Ectodermal cell (in vitro differentiated cells): ENCODE measurements around the gene TBX10.

Experiments
- H3K27ac ChIP-seq: 2 replicates; pipeline ENCODE4 v1.7.0; 2013; ENCODE audit warnings: mild to moderate bottlenecking, low read depth, low read length; ENCODE audit not compliant: insufficient read depth, poor library complexity, severe bottlenecking
- H3K27me3 ChIP-seq: 2 replicates; pipeline ENCODE4 v1.7.0; 2013; ENCODE audit warnings: mild to moderate bottlenecking, low read length; ENCODE audit not compliant: insufficient read depth, control insufficient read depth, poor library complexity, severe bottlenecking
- H3K36me3 ChIP-seq: one replicate; pipeline ENCODE4 v1.7.0; 2013; ENCODE audit warnings: low read length; ENCODE audit not compliant: control insufficient read depth, insufficient read depth
- H3K4me1 ChIP-seq: one replicate; pipeline ENCODE4 v1.7.0; 2013; ENCODE audit warnings: low read length; ENCODE audit not compliant: control insufficient read depth, insufficient read depth
- H3K4me3 ChIP-seq: 2 replicates; pipeline ENCODE4 v1.7.0; 2013; ENCODE audit warnings: low read depth, low read length, control low read depth; ENCODE audit not compliant: insufficient read depth
- H3K9me3 ChIP-seq: 2 replicates; pipeline ENCODE4 v1.7.0; 2013; ENCODE audit warnings: mild to moderate bottlenecking, low read length, moderate library complexity; ENCODE audit not compliant: control insufficient read depth
- WGBS, 2 experiments: methylation state at CpG; one replicate each; pipeline ENCODE4 v1.1.7; 2013; ENCODE audit warnings: missing lambda C conversion rate in 2 of 2; 5-methylcytosine and 5-hydroxymethylcytosine counted together

The TBX10 gene

GRCh38 chr11:67584205-67584880, 55.2 kb downstream of the TBX10 start:
- Histone ChIP-seq H3K4me3 (peak overlapping the region; percentile 78), H3K9me3 (no peaks in the 10 kb centered on the region), H3K36me3 (peaks cover 12% of the 10 kb centered on the region), H3K4me1 (peaks cover 13% of the 10 kb centered on the region), H3K27ac (peak overlapping the region; percentile 85), H3K27me3 (peaks cover 13% of the 10 kb centered on the region)
- WGBS, 2 experiments: 12 to 13% methylated on average over 33 of the region's 33 CpGs

- Histone ChIP-seq H3K4me3 (peak within 1 kb of the TSS; percentile 78), H3K27me3 (peaks cover 13% of the 10 kb centered on the region), H3K27ac (peak within 1 kb of the TSS; percentile 85), H3K4me1 (peaks cover 13% of the 10 kb centered on the region), H3K36me3 (peaks cover 12% of the 10 kb centered on the region), H3K9me3 (no peaks in the 10 kb centered on the region)
- WGBS, 2 experiments: 1 to 2% methylated on average over 76 to 77 of the region's 81 CpGs
Measured at GRCh38 chr11:67583247-67584204, 56.0 kb downstream of the TBX10 start, which contains the start of gene GSTP1. Gene GSTP1, plus strand, starts transcription at chr11:67583812. Its CDS starts 32 bp downstream, at chr11:67583844.

- Histone ChIP-seq H3K27ac (no peak overlapping the region), H3K9me3 (no peaks in the 10 kb centered on the region), H3K36me3 (peaks cover 10% of the 10 kb centered on the region), H3K4me1 (peaks cover 13% of the 10 kb centered on the region), H3K27me3 (peaks cover 13% of the 10 kb centered on the region), H3K4me3 (no peak overlapping the region)
- 94 to 97% methylated on average over 4 of the region's 4 CpGs for WGBS, 2 experiments
Measured at GRCh38 chr11:67582011-67582410, 57.6 kb downstream of the TBX10 start.

GRCh38 chr11:67581469-67581868, 58.1 kb downstream of the TBX10 start:
- no peaks in the 10 kb centered on the region for H3K9me3 ChIP-seq
- H3K36me3 ChIP-seq: peaks cover 10% of the 10 kb centered on the region
- no peak overlapping the region for H3K4me3 ChIP-seq
- 48 to 58% methylated on average over 11 of the region's 11 CpGs for WGBS, 2 experiments
- peaks cover 13% of the 10 kb centered on the region for H3K4me1 ChIP-seq
- H3K27me3 ChIP-seq: peaks cover 13% of the 10 kb centered on the region
- no peak overlapping the region for H3K27ac ChIP-seq
